ENCODE measurements around the gene DNMBP. TPM values are rescaled to one million over a fixed set of nuclear protein-coding genes. Genes with fewer than 3 reads are reported as not detected.

The DNMBP gene
- total RNA-seq, 2 donors from 2014 or later = 38.4 to 53.5 TPM

DNA sequence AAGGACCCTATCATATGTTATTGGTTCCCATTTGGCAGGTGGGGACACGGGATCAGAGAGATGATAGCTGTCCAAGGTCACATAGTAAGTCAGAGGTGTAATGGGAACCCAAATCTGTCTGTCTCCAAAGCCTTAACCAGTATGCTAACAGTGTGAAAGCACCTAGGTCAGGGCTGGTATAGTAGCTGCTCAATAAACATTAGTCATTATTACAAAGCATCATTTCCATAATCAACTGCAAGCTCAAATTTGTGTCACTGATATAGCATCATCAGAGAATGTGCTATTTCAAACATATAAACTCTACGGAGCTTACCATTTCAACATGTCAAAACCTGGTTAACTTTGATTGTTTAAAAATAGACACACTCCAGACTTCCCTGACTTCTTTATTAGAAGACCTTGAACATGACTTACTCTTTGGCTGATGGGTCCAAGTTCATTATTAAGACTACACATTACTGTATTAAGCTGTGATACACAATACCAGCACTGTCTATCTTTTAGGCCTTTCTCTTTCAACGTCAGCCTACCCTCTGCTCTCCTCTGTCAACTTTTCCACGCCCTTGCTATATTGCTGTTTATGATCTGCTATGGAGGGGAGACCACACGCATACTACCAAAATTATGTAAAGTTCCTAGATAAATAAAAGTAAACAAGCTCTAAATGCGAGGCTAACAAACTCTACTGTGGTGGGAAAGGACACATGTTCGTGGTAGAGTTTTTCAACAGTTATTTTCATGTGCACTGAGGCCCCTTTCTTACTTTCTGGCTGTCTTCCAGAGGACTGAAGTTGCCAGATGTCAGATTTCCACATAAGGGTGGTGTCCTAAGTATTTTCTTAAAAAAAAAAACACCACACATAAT is 33.6 kb downstream of the DNMBP start:
- Histone ChIP-seq H3K9me3 (no peaks in the 10 kb centered on the region), H3K27ac (peak overlapping the region; percentile 32), H3K36me3 (no peaks in the 10 kb centered on the region), H3K9ac (ENCODE audit: low read depth in 2 of 2, low read length in 2 of 2) (no peak overlapping the region), H3K4me1 (peaks cover 4% of the 10 kb centered on the region), H3K4me3 (no peak overlapping the region), H3K27me3 (no peaks in the 10 kb centered on the region)
- no peak for TF ChIP-seq CTCF (IDR thresholded peaks at IDR 0.05)
- no peak for DNase-seq
- intact Hi-C loops (cut with DNase I) = no loop called here

DNA sequence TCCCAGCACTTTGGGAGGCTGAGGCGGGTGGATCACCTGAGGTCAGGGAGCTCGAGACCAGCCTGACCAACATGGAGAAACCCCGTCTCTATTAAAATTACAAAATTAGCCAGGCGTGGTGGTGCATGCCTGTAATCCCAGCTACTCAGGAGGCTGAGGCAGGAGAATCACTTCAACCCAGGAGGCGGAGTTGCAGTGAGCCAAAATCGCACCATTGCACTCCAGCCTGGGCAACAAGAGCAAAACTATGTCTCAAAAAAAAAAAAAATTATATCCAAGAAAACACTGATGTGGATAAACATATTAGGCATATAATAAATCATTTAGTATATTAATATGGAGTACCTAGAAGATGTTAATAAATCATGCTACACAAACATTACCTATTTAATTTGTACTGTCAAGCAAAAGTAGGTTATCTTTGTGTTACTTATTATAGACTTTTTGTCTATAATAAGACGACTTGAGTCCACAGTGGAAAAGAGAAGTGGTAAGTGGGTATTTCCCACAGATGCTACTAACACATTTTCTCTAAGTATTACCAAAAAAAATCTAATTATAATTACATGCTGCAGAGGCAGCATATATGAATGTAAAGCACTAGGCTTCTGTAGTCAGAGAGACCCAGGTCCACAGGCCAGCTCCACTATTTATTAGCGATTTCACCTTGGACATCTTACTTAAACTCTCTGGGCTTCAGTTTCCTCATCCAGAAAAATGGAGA is 34.5 kb downstream of the DNMBP start:
- Histone ChIP-seq H3K36me3 (no peaks in the 10 kb centered on the region), H3K9ac (ENCODE audit: low read depth in 2 of 2, low read length in 2 of 2) (no peak overlapping the region), H3K27ac (no peak overlapping the region), H3K27me3 (no peaks in the 10 kb centered on the region), H3K4me3 (no peak overlapping the region), H3K9me3 (no peaks in the 10 kb centered on the region), H3K4me1 (peaks cover 4% of the 10 kb centered on the region)
- intact Hi-C loops (cut with DNase I) = no loop called here
- DNase-seq = no peak
- no peak for TF ChIP-seq CTCF (IDR thresholded peaks at IDR 0.05)

GRCh38 chr10:99973190-99973589 is 36.6 kb downstream of the DNMBP start:
- no peak overlapping the region for H3K27ac ChIP-seq
- no peak overlapping the region for H3K4me3 ChIP-seq
- peaks cover 4% of the 10 kb centered on the region for H3K4me1 ChIP-seq
- H3K9ac ChIP-seq (ENCODE audit: low read depth in 2 of 2, low read length in 2 of 2) = no peak overlapping the region
- no peaks in the 10 kb centered on the region for H3K27me3 ChIP-seq
- no peaks in the 10 kb centered on the region for H3K36me3 ChIP-seq
- intact Hi-C loops (cut with DNase I) = loop anchor here (5.0 kb wide), 1 partner anchor 74 kb away; no protein-coding TSS in a partner anchor
- no peaks in the 10 kb centered on the region for H3K9me3 ChIP-seq
- peak; percentile 13 for TF ChIP-seq CTCF (IDR thresholded peaks at IDR 0.05)
- DNase-seq = no peak

GRCh38 chr10:99967961-99968360 is 41.8 kb downstream of the DNMBP start:
- no peak for TF ChIP-seq CTCF (IDR thresholded peaks at IDR 0.05)
- H3K27ac ChIP-seq = no peak overlapping the region
- no peaks in the 10 kb centered on the region for H3K36me3 ChIP-seq
- no peaks in the 10 kb centered on the region for H3K9me3 ChIP-seq
- no peaks in the 10 kb centered on the region for H3K27me3 ChIP-seq
- DNase-seq = no peak
- H3K4me3 ChIP-seq = no peak overlapping the region
- intact Hi-C loops (cut with DNase I) = loop anchor here (5.0 kb wide), 1 partner anchor 121 kb away; no protein-coding TSS in a partner anchor
- H3K9ac ChIP-seq (ENCODE audit: low read depth in 2 of 2, low read length in 2 of 2) = no peak overlapping the region
- no peaks in the 10 kb centered on the region for H3K4me1 ChIP-seq

DNA sequence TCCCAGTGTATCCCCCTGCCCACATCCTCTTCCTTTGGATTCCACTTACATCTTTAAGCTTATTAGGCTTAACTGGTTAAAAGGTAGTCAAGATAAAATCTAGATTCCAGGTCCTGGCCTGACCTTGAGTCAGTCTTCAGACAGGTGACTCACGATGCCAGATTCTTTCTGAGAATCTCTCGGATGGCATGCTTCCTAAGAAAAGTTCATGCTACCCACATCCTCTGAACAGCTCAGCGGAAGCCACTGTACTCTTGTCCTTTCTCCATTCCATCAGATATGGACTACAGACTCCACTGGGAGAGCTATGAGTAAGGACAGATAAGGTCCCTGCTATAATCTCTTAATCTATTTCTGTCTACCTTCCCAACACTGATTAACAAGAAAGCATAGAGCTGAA is 43.4 kb downstream of the DNMBP start:
- Histone ChIP-seq H3K27me3 (no peaks in the 10 kb centered on the region), H3K27ac (no peak overlapping the region), H3K36me3 (no peaks in the 10 kb centered on the region), H3K4me3 (no peak overlapping the region), H3K9me3 (no peaks in the 10 kb centered on the region), H3K9ac (ENCODE audit: low read depth in 2 of 2, low read length in 2 of 2) (no peak overlapping the region), H3K4me1 (no peaks in the 10 kb centered on the region)
- intact Hi-C loops (cut with DNase I) = loop anchor here (5.0 kb wide), 1 partner anchor 119 kb away; no protein-coding TSS in a partner anchor
- no peak for TF ChIP-seq CTCF (IDR thresholded peaks at IDR 0.05)
- DNase-seq = no peak
